Measurements from ENCODE around the gene GPR22.

GPR22 gene, protein sequence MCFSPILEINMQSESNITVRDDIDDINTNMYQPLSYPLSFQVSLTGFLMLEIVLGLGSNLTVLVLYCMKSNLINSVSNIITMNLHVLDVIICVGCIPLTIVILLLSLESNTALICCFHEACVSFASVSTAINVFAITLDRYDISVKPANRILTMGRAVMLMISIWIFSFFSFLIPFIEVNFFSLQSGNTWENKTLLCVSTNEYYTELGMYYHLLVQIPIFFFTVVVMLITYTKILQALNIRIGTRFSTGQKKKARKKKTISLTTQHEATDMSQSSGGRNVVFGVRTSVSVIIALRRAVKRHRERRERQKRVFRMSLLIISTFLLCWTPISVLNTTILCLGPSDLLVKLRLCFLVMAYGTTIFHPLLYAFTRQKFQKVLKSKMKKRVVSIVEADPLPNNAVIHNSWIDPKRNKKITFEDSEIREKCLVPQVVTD

DNA sequence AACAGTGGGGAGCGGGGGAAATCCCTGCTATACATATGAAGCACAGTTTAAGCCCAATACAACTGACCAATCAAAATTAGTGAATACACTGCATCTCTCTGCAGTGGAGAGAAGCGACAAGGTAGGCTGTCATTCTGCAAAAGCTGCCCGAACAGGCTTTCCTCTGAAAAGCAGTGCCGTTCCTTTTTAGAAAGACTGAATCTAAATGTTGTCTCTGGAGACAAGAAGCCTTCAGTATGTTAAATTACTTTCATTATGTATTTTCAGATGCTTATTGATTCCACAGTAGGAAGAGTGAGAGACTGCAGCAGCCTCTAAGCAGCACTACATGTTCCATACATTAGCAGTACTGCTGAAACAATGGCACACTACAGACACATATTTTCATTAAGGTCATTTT lies at the start of gene GPR22:
TSS of gene GPR22 (plus strand) at position 129 of the 400 bp plus-strand sequence. CDS start 4,004 bp downstream, outside the sequence.
- DNase-seq (ENCODE audit: low read depth in 3 of 3, low spot score in 1 of 3): no peak

DNA sequence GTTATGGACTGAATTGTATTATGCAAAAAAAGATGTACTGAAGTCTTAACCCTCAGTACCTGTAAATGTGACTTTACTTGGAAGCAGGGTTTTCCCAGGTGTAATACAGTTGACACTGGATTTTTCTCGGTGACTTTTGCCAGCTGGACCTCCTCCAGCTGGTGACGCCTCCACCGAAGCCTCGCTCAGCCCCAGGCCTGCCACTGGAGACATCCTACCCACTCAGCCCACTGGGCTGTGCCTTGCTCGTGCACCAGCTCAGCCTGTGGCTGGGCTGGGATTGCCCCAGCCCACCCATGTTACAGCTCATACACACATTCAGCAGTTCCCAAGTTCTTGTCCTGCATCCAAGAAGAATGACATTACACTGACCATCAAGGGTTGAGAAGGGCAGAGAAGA lies 42.4 kb upstream of the GPR22 start:
- DNase-seq (ENCODE audit: low read depth in 3 of 3, low spot score in 1 of 3): no peak

DNA sequence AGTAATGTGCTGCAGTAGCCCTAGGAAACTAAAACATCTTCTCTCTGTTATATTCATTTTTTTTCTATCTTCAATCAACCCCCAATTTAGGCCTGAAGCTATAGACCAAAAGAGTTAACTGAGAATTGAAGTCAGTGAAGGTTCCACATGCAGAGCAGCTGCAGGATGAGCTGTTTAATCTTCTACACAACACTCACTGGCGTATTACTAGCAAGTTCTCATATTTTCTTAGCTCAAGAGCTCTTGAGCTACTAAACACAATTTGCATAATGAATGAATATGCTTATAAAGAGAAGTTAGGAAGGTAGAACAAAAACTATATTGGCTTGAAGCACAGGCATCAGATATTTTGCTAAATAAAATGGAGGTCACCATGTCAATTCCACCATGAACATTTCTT lies 41.2 kb upstream of the GPR22 start:
- DNase-seq (ENCODE audit: low read depth in 3 of 3, low spot score in 1 of 3): no peak

- no peak for DNase-seq (ENCODE audit: low read depth in 3 of 3, low spot score in 1 of 3)
Measured at GRCh38 chr7:107430057-107430456, 39.8 kb upstream of the GPR22 start.

GRCh38 chr7:107432261-107432660 lies 37.6 kb upstream of the GPR22 start:
- no peak for DNase-seq (ENCODE audit: low read depth in 3 of 3, low spot score in 1 of 3)

GRCh38 chr7:107435749-107436148 lies 34.1 kb upstream of the GPR22 start:
- DNase-seq (ENCODE audit: low read depth in 3 of 3, low spot score in 1 of 3): no peak

DNA sequence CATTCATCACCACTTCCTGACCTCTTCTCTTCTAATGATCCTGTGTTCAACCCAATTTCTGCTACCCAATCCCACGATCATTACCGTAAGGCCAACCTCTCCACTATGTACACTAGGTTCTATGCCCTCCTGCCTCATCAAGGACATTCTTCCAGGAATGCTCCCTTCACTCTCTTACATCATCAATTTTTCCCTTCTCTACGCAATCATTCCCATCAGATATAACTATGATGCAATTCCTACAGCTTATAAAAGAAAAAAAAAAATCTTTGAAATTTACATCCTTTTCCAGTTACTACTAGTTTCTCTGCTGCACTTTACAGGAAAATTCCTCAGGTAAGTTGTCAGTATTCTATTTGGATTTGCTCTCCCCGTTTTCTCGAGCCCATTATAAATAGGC lies 30.8 kb upstream of the GPR22 start:
- DNase-seq (ENCODE audit: low read depth in 3 of 3, low spot score in 1 of 3): no peak

DNA sequence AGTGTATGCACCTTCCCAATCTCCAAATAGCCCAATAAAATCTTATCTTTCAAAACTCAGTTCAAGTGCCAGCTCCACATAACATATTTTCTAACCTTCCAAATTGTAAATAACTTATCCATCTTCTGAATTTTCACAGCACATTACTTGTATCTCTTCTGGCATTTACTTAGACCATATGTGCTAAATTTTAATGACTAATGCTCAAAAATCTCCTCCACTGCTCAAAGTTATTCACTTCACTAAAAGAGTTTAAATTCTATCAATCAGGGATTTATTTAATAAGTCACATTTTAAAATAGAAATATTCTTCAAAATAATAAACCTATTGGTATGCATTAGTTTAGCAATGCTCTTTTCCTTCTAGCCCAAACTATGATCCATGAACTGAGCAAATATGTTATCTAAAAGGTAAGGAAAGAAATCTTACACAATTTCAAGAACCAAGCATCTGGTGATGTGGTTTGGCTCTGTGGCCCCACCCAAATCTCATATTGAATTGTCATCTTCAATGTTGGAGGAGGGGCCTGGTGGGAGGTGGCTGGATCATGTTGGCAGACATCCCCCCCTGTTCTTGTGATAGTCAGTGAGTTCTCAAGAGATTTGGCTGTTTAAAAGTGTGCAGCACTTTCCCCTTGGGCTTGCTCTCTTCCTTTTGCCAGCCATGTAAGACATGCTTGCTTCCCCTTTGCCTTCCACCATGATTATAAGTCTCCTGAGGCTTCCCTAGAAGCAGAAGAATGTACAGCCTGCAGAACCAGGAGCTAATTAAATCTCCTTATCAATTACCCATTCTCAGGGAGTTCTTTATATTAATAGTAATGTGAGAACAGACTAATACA lies 28.1 kb upstream of the GPR22 start:
- DNase-seq (ENCODE audit: low read depth in 3 of 3, low spot score in 1 of 3): no peak

DNA sequence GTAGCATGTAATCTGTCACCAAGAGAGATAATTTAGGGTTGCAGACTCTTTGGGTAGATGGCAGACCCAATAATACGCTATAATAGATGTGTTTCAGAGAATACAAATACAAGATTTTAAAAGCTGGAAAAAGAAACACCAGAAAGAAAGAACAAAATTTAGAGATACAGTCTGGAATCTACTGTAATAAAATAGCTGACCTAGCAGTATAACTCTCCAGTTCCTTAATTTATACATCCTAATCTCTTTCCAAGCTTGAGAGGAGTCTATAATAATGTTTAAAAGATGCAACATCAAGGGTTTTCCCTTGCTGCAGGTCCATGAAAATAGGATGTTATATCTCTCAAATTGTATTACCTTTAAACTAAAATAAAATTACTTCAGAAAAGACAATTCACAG lies 27.2 kb upstream of the GPR22 start:
- DNase-seq (ENCODE audit: low read depth in 3 of 3, low spot score in 1 of 3): no peak

DNA sequence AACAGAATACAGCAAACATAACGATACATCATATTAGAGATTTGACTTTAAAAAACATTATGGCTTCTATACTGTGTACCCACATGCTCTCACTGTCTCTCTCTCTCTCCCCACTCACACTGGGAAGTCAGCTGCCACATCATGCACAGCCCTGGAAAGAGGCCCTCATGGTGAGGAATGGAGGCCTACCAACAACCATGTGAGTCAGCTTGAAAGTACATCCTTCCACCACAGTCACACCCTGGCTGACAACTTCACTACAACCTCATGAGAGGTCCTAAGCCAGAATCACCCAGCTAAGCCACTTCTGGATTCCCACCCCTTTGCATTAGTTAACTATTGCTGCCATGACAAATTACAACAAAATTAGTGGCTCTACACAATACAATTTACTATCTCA lies 23.3 kb upstream of the GPR22 start:
- DNase-seq (ENCODE audit: low read depth in 3 of 3, low spot score in 1 of 3): no peak

GRCh38 chr7:107446988-107447387 lies 22.9 kb upstream of the GPR22 start:
- no peak for DNase-seq (ENCODE audit: low read depth in 3 of 3, low spot score in 1 of 3)

DNA sequence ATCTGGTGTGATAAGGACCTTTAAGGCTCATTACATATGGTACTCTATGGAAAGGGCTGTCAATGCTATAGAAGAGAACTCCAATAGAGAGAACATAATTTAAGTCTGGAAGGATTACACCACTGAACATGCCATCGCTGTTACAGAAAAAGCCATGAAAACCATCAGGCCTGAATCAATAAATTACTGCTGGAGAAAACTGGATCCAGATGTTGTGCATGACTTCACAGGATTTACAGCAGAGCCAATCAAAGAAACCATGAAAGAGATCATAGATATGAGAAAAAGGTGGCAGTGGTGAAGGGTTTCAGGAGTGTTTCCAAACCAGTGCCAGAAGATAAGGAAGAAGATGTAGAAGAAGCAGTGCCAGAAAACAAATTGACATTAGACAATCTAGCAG lies 18.9 kb upstream of the GPR22 start:
- no peak for DNase-seq (ENCODE audit: low read depth in 3 of 3, low spot score in 1 of 3)

DNA sequence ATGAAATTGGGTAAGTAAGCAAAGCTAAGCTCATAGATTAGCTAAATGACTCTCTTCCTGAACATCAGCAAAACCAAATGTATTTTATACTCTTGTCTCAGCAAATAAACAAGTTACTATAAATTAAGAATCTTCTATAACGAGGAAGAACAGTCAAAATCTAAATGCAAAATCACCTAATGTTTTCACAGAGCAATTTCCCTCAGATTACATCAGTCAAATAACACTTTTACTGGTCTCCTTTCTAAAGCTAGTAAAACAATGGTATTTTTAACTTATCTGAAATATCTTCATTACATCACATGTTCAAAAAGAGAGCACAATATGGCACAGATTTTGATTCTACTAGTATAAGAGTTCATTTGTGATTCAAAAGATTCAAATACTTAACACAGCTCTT lies 16.5 kb upstream of the GPR22 start:
- no peak for DNase-seq (ENCODE audit: low read depth in 3 of 3, low spot score in 1 of 3)

GRCh38 chr7:107461938-107462533 lies 7.8 kb upstream of the GPR22 start:
- no peak for DNase-seq (ENCODE audit: low read depth in 3 of 3, low spot score in 1 of 3)

DNA sequence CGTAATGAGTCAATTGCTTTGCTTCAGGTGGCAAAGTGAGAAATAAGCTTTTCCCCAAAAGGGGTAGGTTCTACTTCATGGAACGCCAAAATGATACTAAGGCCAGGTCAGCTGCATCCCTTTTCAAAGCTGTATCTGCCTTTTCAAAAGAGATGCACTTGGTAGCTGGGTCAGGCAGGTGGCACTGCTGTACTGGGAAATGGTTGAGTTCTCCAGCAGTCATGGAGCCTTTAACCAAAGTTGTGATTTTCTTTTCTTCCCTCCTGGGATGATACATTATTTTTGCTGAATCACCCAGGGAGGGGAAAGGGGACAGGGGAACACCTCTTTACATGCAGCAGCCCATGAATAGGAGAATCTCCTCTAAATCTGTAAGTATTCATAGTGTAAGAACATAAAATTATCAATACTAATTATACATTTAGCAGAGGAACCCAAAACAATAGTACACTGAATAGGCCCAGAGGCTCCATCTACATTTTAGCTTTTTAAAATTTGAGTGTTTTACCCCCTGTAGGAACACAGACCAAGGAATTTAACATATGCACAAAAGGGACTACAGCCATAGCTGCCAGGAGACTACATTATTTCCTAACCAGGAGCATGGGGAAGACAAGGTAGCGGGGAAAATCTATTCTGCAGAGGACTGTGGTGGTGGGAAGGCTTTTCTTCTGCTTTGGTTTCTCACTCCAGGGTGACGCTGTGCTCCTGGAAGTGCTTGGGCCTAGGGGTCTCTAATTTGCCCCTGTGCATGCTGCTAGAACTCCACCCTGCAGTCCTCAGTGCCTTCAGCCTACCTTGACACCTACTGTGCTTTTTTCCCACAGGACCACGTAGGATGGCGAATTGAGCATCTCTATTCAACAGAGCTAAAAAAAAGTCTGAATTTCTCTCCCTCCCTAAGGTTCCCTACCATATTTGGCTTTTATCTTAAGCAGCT lies 6.4 kb upstream of the GPR22 start:
- peak in 1 of 3 donors; percentile 6 for DNase-seq (ENCODE audit: low read depth in 3 of 3, low spot score in 1 of 3)

GRCh38 chr7:107464666-107465226 lies 5.1 kb upstream of the GPR22 start:
- DNase-seq (ENCODE audit: low read depth in 3 of 3, low spot score in 1 of 3): no peak

- DNase-seq (ENCODE audit: low read depth in 3 of 3, low spot score in 1 of 3): no peak
Measured at GRCh38 chr7:107467972-107468371, 1.9 kb upstream of the GPR22 start.

DNA sequence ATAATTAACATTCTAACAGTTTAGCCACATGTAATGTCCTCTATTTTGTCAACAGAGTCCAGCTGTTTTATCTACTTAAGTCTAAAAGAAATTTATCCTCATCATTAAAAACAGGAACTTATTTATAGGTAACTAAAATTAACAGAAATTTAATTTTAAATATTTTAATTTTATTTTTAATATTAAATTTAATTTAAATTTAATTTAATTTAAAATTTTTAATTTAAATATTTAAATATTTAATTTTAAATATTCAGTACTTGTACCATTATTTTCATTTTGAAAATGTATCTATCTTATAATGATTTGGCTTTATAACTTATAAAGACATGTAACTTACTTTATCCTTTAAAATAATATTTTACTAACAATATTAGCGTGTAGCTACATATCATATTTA lies 1.0 kb upstream of the GPR22 start:
- no peak for DNase-seq (ENCODE audit: low read depth in 3 of 3, low spot score in 1 of 3)

DNA sequence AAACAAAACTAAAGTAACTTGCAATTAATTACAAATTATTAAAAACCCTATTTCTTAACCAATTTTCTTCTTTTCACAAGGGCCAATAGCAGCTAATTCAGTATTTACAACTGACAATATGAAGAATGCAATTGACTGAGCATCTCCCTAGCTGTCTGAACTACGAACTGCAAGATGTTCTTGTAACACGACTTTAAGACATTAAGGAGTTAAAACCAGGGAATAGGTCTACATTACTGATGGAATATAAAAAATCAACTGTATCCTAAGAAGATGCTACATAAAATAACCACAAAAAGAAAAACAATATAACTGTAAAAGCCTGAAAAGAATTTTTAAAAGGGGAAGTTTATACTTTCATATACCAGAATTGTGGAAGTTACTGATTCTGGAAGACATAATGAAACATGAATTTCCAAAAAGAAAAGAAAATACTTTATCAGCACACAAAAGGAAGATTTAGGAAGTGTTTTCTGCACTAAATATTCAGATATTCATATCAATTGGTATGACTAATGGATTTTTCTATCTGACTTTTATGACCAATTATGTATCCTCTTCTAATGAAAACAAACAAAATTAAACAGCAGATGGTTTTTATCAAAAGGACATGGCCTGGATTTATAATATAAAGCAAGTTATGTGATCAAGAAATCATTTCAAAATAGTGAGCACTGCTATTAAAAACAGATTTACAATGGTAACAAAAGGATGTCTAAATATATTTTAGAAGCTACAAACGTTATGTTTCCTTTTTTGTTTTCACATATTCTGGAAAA lies 1.6 kb downstream of the GPR22 start:
- no peak for DNase-seq (ENCODE audit: low read depth in 3 of 3, low spot score in 1 of 3)

GRCh38 chr7:107472116-107472515 lies 2.3 kb downstream of the GPR22 start:
- no peak for DNase-seq (ENCODE audit: low read depth in 3 of 3, low spot score in 1 of 3)
